K562 (cell line): ENCODE data around the gene RBBP8. TPM values are rescaled to one million over a fixed set of nuclear protein-coding genes. Genes with fewer than 3 reads are reported as not detected.

Source experiments
- ATAC-seq: fragments of 200-7000 bp; cut with Tn5 transposase; 3 replicates; pipeline ENCODE4 v1.9.1; 2020; ENCODE audit warnings: moderate library complexity
- BruUV-seq: library from RNA; stranded (reverse); fragments of 400-500 nt; replicated peaks from 2 replicates; lab custom pipeline; 2021; lab: Mats Ljungman, UMichigan
- CTCF ChIA-PET: fragments of 300-600 bp; formaldehyde crosslinking; extraction: SDS; loops from one replicate; lab custom pipeline; 2021; ENCODE audit warnings: low intra/inter-chr PET ratio; lab: Yijun Ruan, JAX
- POLR2A ChIA-PET: fragments of 300-600, 350-650 bp; sonication (Branson Sonifier 250); formaldehyde crosslinking; extraction: SDS; loops from one replicate; lab custom pipeline; 2021; ENCODE audit warnings: antibody characterized with exemption, inconsistent platforms; lab: Yijun Ruan, JAX
- DNase-seq, 4 experiments: peaks; one replicate each; pipeline versions ENCODE4 v3.0.0 to v3.0.0-alpha.2; 2011 to 2018; ENCODE audit warnings: low spot score in 3 of 4, mixed read lengths in 3 of 4; ENCODE audit errors: extremely low read depth in 1 of 4
- FAIRE-seq: peaks from 2 replicates; lab custom pipeline; 2011; peaks lifted over from hg19 to GRCh38; lab: Jason Lieb, UNC
- H2AFZ ChIP-seq: 2 replicates; pipeline ENCODE4 v1.6.0; 2011; ENCODE audit warnings: low read depth, low read length, control low read depth, inconsistent platforms
- H3K27ac ChIP-seq: fragments of 200-600 bp; 3 replicates; pipeline ENCODE4 v1.8.0; 2011; ENCODE audit warnings: low read depth, mild to moderate bottlenecking, control low read depth, inconsistent platforms, low read length, moderate library complexity, mixed read lengths; ENCODE audit errors: extremely low read depth
- H3K27me3 ChIP-seq, 2 experiments: fragments of 300-600 bp in 1 of 2; 2 replicates in 1 of 2; 3 replicates in 1 of 2; pipeline versions ENCODE4 v1.6.0 to v1.8.0; 2011; ENCODE audit warnings: inconsistent platforms in 2 of 2, low read length in 2 of 2, mild to moderate bottlenecking in 1 of 2, mixed read lengths in 1 of 2, moderate library complexity in 1 of 2; ENCODE audit not compliant: control insufficient read depth in 2 of 2, insufficient read depth in 2 of 2
- H3K36me3 ChIP-seq: fragments of 300-600 bp; 3 replicates; pipeline ENCODE4 v1.8.0; 2011; ENCODE audit warnings: mild to moderate bottlenecking, low read length, inconsistent platforms; ENCODE audit not compliant: control insufficient read depth, insufficient read depth
- H3K4me1 ChIP-seq, 2 experiments: fragments of 200-600 bp in 1 of 2; replicated peaks in 1 of 2; 2 replicates in 1 of 2; 3 replicates in 1 of 2; pipeline versions ENCODE4 v1.5.1 to v1.8.0; 2011; ENCODE audit warnings: inconsistent platforms in 2 of 2, low read length in 2 of 2, mild to moderate bottlenecking in 1 of 2, mixed read lengths in 1 of 2, moderate library complexity in 1 of 2; ENCODE audit not compliant: control insufficient read depth in 2 of 2, insufficient read depth in 2 of 2
- H3K4me2 ChIP-seq: 2 replicates; pipeline ENCODE4 v1.6.1; 2011; ENCODE audit warnings: low read length, control low read depth, inconsistent platforms, mixed read lengths; ENCODE audit not compliant: insufficient read depth
- H3K4me3 ChIP-seq: fragments of 200-600 bp; sonication (generic), shearing (Covaris generic); 2 replicates; pipeline ENCODE4 v1.5.1; 2016; ENCODE audit warnings: control low read depth, inconsistent platforms
- H3K79me2 ChIP-seq: fragments of 200-600 bp; 3 replicates; pipeline ENCODE4 v1.8.0; 2011; ENCODE audit warnings: low read length, inconsistent platforms; ENCODE audit not compliant: control insufficient read depth, insufficient read depth
- H3K9ac ChIP-seq, 2 experiments: 2 replicates each; pipeline versions ENCODE4 v1.6.0 to v1.6.1; 2011; ENCODE audit warnings: low read depth in 2 of 2, low read length in 2 of 2, control low read depth in 1 of 2, inconsistent platforms in 1 of 2, mild to moderate bottlenecking in 1 of 2, mixed read lengths in 1 of 2; ENCODE audit not compliant: insufficient read depth in 1 of 2
- H3K9me1 ChIP-seq: one replicate; pipeline ENCODE4 v1.6.0; 2011; ENCODE audit warnings: inconsistent platforms, mild to moderate bottlenecking, low read length, moderate library complexity; ENCODE audit not compliant: control insufficient read depth, insufficient read depth
- H3K9me3 ChIP-seq: replicated peaks from 2 replicates; pipeline ENCODE4 v1.5.1; 2011; ENCODE audit warnings: low read depth, low read length, inconsistent platforms; ENCODE audit not compliant: control insufficient read depth, insufficient read depth
- H4K20me1 ChIP-seq: replicated peaks from 2 replicates; pipeline ENCODE4 v1.6.1; 2011; ENCODE audit warnings: low read length, inconsistent platforms, mixed read lengths; ENCODE audit not compliant: control insufficient read depth, insufficient read depth
- BRF1 ChIP-seq: IDR thresholded peaks from 3 replicates; pipeline ENCODE4 v1.6.1; 2011; ENCODE audit warnings: borderline replicate concordance, mild to moderate bottlenecking; ENCODE audit not compliant: insufficient read length; ENCODE audit errors: extremely low read depth
- DEAF1 ChIP-seq: fragments of 450-650 bp; formaldehyde crosslinking; IDR thresholded peaks from 2 replicates; pipeline ENCODE4 v1.4.0; 2020; ENCODE audit warnings: mild to moderate bottlenecking, moderate library complexity
- KDM4B ChIP-seq, 2 experiments: fragments of 450-650 bp in 1 of 2; sonication (generic) in 1 of 2; IDR thresholded peaks; 2 replicates each; pipeline ENCODE4 v1.6.1; 2016 to 2017; ENCODE audit warnings: borderline replicate concordance in 2 of 2, antibody characterized with exemption in 1 of 2, low read depth in 1 of 2, mild to moderate bottlenecking in 1 of 2
- NFIC ChIP-seq: fragments of 450-650 bp; IDR thresholded peaks from 2 replicates; pipeline ENCODE4 v1.6.1; 2017; ENCODE audit warnings: mild to moderate bottlenecking, inconsistent platforms
- POLR2H ChIP-seq: IDR thresholded peaks from 2 replicates; pipeline ENCODE4 v1.6.1; 2016; ENCODE audit warnings: missing genetic modification characterization, low read depth, mild to moderate bottlenecking, control low read depth, missing compliant biosample characterization, moderate library complexity
- RAD21 ChIP-seq, 2 experiments: fragments of 250-450 bp in 1 of 2; fragments of 450-650 bp in 1 of 2; sonication (Bioruptor Pico) in 1 of 2; formaldehyde crosslinking in 1 of 2; IDR thresholded peaks in 1 of 2; conservative IDR thresholded peaks in 1 of 2; 2 replicates each; pipeline versions ENCODE4 v1.4.0 to v1.8.0; 2020 to 2022; ENCODE audit warnings: mild to moderate bottlenecking in 2 of 2, moderate library complexity in 1 of 2
- SMC3 ChIP-seq: conservative IDR thresholded peaks from 2 replicates; pipeline ENCODE4 v1.6.1; 2011; ENCODE audit warnings: low read depth, low read length, improper control_type of control experiment; ENCODE audit not compliant: insufficient read depth
- WGBS: fragments of 100-300 bp; shearing (Covaris generic); methylation state at CpG from one replicate; pipeline ENCODE4 v1.1.6; 2016; ENCODE audit warnings: low coverage, mixed read lengths; ENCODE audit not compliant: insufficient coverage; ENCODE audit errors: missing lambda C conversion rate; 5-methylcytosine and 5-hydroxymethylcytosine counted together
- in situ Hi-C: fragments of 300-500 bp; cut with MboI; formaldehyde crosslinking; loops from 4 replicates; pipeline ENCODE4 v1.15.0; 2018; ENCODE audit warnings: inconsistent platforms, mixed read lengths
- intact Hi-C: fragments of 100-400 bp; cut with micrococcal nuclease; formaldehyde crosslinking; loops from 2 replicates; pipeline ENCODE4 v1.14.2; 2022
- polyA plus RNA-seq, 8 experiments: library from polyadenylated mRNA; depleted of rRNA in 4 of 8; stranded (reverse) in 5 of 8; unstranded in 3 of 8; fragments of >200 nt; fragmentation: Nextera tagmentation in 2 of 8; fragmentation: Illumina TruSeq in 1 of 8; extraction: Ambion mirVana in 2 of 8; extraction: Trizol in 1 of 8; gene quantifications; 2 replicates each; pipeline versions ENCODE4 v1.2.1 to v1.2.3, GENCODE V29; 2011 to 2014; ENCODE audit warnings: inconsistent platforms in 1 of 8, missing spikeins in 1 of 8
- total RNA-seq, 7 experiments: library from RNA; depleted of rRNA in 6 of 7; stranded (reverse); fragments of >200 nt in 6 of 7; fragmentation: Illumina TruSeq in 2 of 7; extraction: Trizol in 2 of 7; gene quantifications; 2 replicates each; pipeline versions ENCODE4 v1.2.1 to v1.2.3, GENCODE V29; 2011 to 2021; ENCODE audit warnings: low replicate concordance in 1 of 7
- TF ChIP-seq, protein P1 (sequence below), 3 experiments: IDR thresholded peaks in 2 of 3; conservative IDR thresholded peaks in 1 of 3; 2 replicates each; pipeline ENCODE4 v1.5.1; 2011 to 2012; ENCODE audit warnings: low read length in 3 of 3, mild to moderate bottlenecking in 3 of 3, control low read depth in 2 of 3, improper control_type of control experiment in 1 of 3, inconsistent platforms in 1 of 3, low read depth in 1 of 3, mixed read lengths in 1 of 3, moderate library complexity in 1 of 3; ENCODE audit not compliant: insufficient read depth in 2 of 3
- TF ChIP-seq, protein P2 (sequence below): fragments of 250-450 bp; sonication (Bioruptor Pico); IDR thresholded peaks from 2 replicates; pipeline ENCODE4 v1.5.0; 2021; ENCODE audit warnings: mild to moderate bottlenecking, borderline replicate concordance

The RBBP8 gene
- total and polyA plus RNA-seq, 9 of the 15 experiments (the other 6 are each of a cell fraction or from before 2014, with no cell fraction given) = 28.4 to 63.1 (median 48.9) TPM

DNA sequence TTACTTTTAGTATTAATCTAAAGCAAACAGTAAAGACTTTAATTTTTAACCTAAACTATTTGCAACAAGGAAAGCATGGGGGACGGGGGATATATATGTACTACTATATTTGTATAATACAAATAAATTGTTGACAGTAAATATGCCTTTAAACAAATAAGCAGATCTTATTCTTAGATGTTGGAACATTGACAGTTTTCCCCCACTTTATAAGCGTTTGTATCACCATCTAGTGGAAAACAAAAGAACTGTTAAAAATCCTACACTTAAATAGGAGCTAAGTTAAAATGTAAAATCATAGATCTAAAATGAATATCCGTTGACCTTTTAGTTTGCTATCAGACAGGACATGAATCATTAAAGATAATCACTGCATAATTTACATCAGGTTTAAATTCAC is 50.0 kb downstream of the RBBP8 start:
- Histone ChIP-seq H3K9ac (no peak overlapping the region), H3K9me3 (no peaks in the 10 kb centered on the region), H3K4me2 (no peak overlapping the region), H3K36me3 (peaks cover 80% of the 10 kb centered on the region), H2AFZ (no peak overlapping the region), H3K79me2 (no peaks in the 10 kb centered on the region), H3K27me3 (no peaks in the 10 kb centered on the region), H3K4me3 (no peak overlapping the region), H4K20me1 (no peaks in the 10 kb centered on the region), H3K4me1 (no peaks in the 10 kb centered on the region), H3K27ac (no peak overlapping the region), H3K9me1 (no peaks in the 10 kb centered on the region)
- ATAC-seq (peak; percentile 59; the same call in 1 of the 3 replicates), FAIRE-seq (no peak), DNase-seq (peak in 2 of 4 experiments; percentile 18 to 19)
- intact Hi-C loops (loop anchor here (5.0 kb wide), 2 partner anchors 136 to 186 kb away; no protein-coding TSS in a partner anchor), in situ Hi-C loops (no loop called here)
- no TSS peak for BruUV-seq
- CTCF ChIA-PET = interaction anchor here (0.6 to 2.2 kb wide), 9 partner anchors 19 to 935 kb away, joined by 3 to 17 read pairs (median 4); no protein-coding TSS in a partner anchor
- POLR2A ChIA-PET = interaction anchor here (0.7 to 1.5 kb wide), 2 partner anchors 12 to 109 kb away, joined by 3 to 4 read pairs; no protein-coding TSS in a partner anchor
- WGBS = 31% methylated on average over 3 of the region's 3 CpGs
- TF ChIP-seq, protein P1, sequence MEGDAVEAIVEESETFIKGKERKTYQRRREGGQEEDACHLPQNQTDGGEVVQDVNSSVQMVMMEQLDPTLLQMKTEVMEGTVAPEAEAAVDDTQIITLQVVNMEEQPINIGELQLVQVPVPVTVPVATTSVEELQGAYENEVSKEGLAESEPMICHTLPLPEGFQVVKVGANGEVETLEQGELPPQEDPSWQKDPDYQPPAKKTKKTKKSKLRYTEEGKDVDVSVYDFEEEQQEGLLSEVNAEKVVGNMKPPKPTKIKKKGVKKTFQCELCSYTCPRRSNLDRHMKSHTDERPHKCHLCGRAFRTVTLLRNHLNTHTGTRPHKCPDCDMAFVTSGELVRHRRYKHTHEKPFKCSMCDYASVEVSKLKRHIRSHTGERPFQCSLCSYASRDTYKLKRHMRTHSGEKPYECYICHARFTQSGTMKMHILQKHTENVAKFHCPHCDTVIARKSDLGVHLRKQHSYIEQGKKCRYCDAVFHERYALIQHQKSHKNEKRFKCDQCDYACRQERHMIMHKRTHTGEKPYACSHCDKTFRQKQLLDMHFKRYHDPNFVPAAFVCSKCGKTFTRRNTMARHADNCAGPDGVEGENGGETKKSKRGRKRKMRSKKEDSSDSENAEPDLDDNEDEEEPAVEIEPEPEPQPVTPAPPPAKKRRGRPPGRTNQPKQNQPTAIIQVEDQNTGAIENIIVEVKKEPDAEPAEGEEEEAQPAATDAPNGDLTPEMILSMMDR (IDR thresholded peaks at IDR 0.05 in 2 of 3, conservative IDR thresholded peaks at IDR 0.05 in 1 of 3; ENCODE audit: insufficient read depth in 2 of 3, low read depth in 1 of 3, low read length in 3 of 3) = peak in 2 of 3 experiments; percentile 35 to 71; a peak in 3 of 6 replicates
- TF ChIP-seq NFIC (peak; percentile 60), DEAF1 (CRISPR knock-in tag) (peak; percentile 41; the same call in 1 of the 2 replicates), SMC3 (0 out of 2 replicates have a peak, but pooled peaks have one; percentile 20), POLR2H (tag) (0 out of 2 replicates have a peak, but pooled peaks have one; percentile 26), BRF1 (no peak), RAD21 (CRISPR knock-in tag; conservative IDR thresholded peaks at IDR 0.05 in 1 of 2, IDR thresholded peaks at IDR 0.05 in 1 of 2) (peak; percentile 78), KDM4B (IDR thresholded peaks at IDR 0.05; ENCODE audit: borderline replicate concordance in 2 of 2, low read depth in 1 of 2) (0 out of 4 replicates have a peak, but pooled peaks of 1 of the 2 experiments have one; percentile 83)
- TF ChIP-seq, protein P2, sequence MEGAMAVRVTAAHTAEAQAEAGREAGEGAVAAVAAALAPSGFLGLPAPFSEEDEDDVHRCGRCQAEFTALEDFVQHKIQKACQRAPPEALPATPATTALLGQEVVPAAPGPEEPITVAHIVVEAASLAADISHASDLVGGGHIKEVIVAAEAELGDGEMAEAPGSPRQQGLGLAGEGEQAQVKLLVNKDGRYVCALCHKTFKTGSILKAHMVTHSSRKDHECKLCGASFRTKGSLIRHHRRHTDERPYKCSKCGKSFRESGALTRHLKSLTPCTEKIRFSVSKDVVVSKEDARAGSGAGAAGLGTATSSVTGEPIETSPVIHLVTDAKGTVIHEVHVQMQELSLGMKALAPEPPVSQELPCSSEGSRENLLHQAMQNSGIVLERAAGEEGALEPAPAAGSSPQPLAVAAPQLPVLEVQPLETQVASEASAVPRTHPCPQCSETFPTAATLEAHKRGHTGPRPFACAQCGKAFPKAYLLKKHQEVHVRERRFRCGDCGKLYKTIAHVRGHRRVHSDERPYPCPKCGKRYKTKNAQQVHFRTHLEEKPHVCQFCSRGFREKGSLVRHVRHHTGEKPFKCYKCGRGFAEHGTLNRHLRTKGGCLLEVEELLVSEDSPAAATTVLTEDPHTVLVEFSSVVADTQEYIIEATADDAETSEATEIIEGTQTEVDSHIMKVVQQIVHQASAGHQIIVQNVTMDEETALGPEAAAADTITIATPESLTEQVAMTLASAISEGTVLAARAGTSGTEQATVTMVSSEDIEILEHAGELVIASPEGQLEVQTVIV (CRISPR knock-in tag) = no peak
